HEK293 (cell line): Measurements from ENCODE around the gene KRT27.

Experiments used
- IKZF3 ChIP-seq: fragments of 450-650 bp; IDR thresholded peaks from 2 replicates; pipeline ENCODE4 v1.5.0; 2018; ENCODE audit warnings: missing biosample characterization, mild to moderate bottlenecking, missing genetic modification characterization, moderate library complexity
- OVOL3 ChIP-seq: fragments of 450-650 bp; formaldehyde crosslinking; IDR thresholded peaks from 2 replicates; pipeline ENCODE4 v1.5.1; 2016; ENCODE audit warnings: missing biosample characterization, missing genetic modification characterization
- REPIN1 ChIP-seq: fragments of 450-650 bp; formaldehyde crosslinking; IDR thresholded peaks from 2 replicates; pipeline ENCODE4 v1.5.1; 2017; ENCODE audit warnings: missing biosample characterization, missing genetic modification characterization, low read depth
- SP7 ChIP-seq: fragments of 450-650 bp; formaldehyde crosslinking; IDR thresholded peaks from 2 replicates; pipeline ENCODE4 v1.5.1; 2016; ENCODE audit warnings: missing biosample characterization, missing genetic modification characterization
- TCF7L2 ChIP-seq: IDR thresholded peaks from 2 replicates; pipeline ENCODE4 v1.6.1; 2011; ENCODE audit warnings: low read depth, mild to moderate bottlenecking, inconsistent platforms, low read length, moderate library complexity, borderline replicate concordance
- ZBTB1 ChIP-seq: fragments of 450-650 bp; formaldehyde crosslinking; IDR thresholded peaks from 2 replicates; pipeline ENCODE4 v1.5.1; 2016; ENCODE audit warnings: missing biosample characterization, missing genetic modification characterization
- ZEB2 ChIP-seq: fragments of 450-650 bp; formaldehyde crosslinking; IDR thresholded peaks from 2 replicates; pipeline ENCODE4 v1.5.1; 2016; ENCODE audit warnings: missing biosample characterization, missing genetic modification characterization
- ZFP69B ChIP-seq: fragments of 450-650 bp; formaldehyde crosslinking; IDR thresholded peaks from 2 replicates; pipeline ENCODE4 v1.5.1; 2016; ENCODE audit warnings: missing biosample characterization, missing genetic modification characterization
- ZNF114 ChIP-seq: fragments of 450-650 bp; formaldehyde crosslinking; IDR thresholded peaks from 2 replicates; pipeline ENCODE4 v1.5.0; 2017; ENCODE audit warnings: missing biosample characterization, missing genetic modification characterization
- ZNF133 ChIP-seq: fragments of 450-650 bp; formaldehyde crosslinking; IDR thresholded peaks from 2 replicates; pipeline ENCODE4 v1.5.1; 2016; ENCODE audit warnings: missing biosample characterization, missing genetic modification characterization
- ZNF157 ChIP-seq: fragments of 450-650 bp; formaldehyde crosslinking; IDR thresholded peaks from 2 replicates; pipeline ENCODE4 v1.5.1; 2016; ENCODE audit warnings: missing biosample characterization, missing genetic modification characterization
- ZNF174 ChIP-seq: fragments of 450-650 bp; formaldehyde crosslinking; IDR thresholded peaks from 2 replicates; pipeline ENCODE4 v1.5.0; 2017; ENCODE audit warnings: missing biosample characterization, mild to moderate bottlenecking, missing genetic modification characterization
- ZNF184 ChIP-seq: fragments of 450-650 bp; IDR thresholded peaks from 2 replicates; pipeline ENCODE4 v1.5.1; 2018; ENCODE audit warnings: missing biosample characterization, mild to moderate bottlenecking, missing genetic modification characterization
- ZNF223 ChIP-seq: fragments of 450-650 bp; formaldehyde crosslinking; IDR thresholded peaks from 2 replicates; pipeline ENCODE4 v1.5.1; 2016; ENCODE audit warnings: missing biosample characterization, missing genetic modification characterization
- ZNF341 ChIP-seq: fragments of 450-650 bp; formaldehyde crosslinking; IDR thresholded peaks from 2 replicates; pipeline ENCODE4; 2016; ENCODE audit warnings: low read depth, missing biosample characterization, missing genetic modification characterization
- ZNF549 ChIP-seq: fragments of 450-650 bp; IDR thresholded peaks from 2 replicates; pipeline ENCODE4 v1.5.1; 2018; ENCODE audit warnings: missing biosample characterization, missing genetic modification characterization, mild to moderate bottlenecking, inconsistent platforms, moderate library complexity
- ZNF596 ChIP-seq: fragments of 450-650 bp; IDR thresholded peaks from 2 replicates; pipeline ENCODE4 v1.5.0; 2018; ENCODE audit warnings: missing biosample characterization, mild to moderate bottlenecking, missing genetic modification characterization, moderate library complexity
- ZNF600 ChIP-seq: fragments of 450-650 bp; formaldehyde crosslinking; IDR thresholded peaks from 2 replicates; pipeline ENCODE4 v1.5.1; 2016; ENCODE audit warnings: missing biosample characterization, missing genetic modification characterization
- ZNF621 ChIP-seq: fragments of 450-650 bp; formaldehyde crosslinking; IDR thresholded peaks from 2 replicates; pipeline ENCODE4 v1.5.1; 2017; ENCODE audit warnings: missing biosample characterization, missing genetic modification characterization
- ZNF623 ChIP-seq: fragments of 450-650 bp; formaldehyde crosslinking; IDR thresholded peaks from 2 replicates; pipeline ENCODE4 v1.5.1; 2016; ENCODE audit warnings: missing biosample characterization, missing genetic modification characterization
- ZNF629 ChIP-seq: fragments of 450-650 bp; formaldehyde crosslinking; IDR thresholded peaks from 2 replicates; pipeline ENCODE4 v1.5.1; 2017; ENCODE audit warnings: missing biosample characterization, missing genetic modification characterization
- ZNF660 ChIP-seq: fragments of 450-650 bp; IDR thresholded peaks from 2 replicates; pipeline ENCODE4 v1.5.1; 2018; ENCODE audit warnings: missing biosample characterization, mild to moderate bottlenecking, missing genetic modification characterization
- ZNF76 ChIP-seq: fragments of 450-650 bp; formaldehyde crosslinking; IDR thresholded peaks from 2 replicates; pipeline ENCODE4; 2016; ENCODE audit warnings: low read depth, missing biosample characterization, missing genetic modification characterization, borderline replicate concordance
- TF ChIP-seq, protein P1 (sequence below): fragments of 450-650 bp; formaldehyde crosslinking; IDR thresholded peaks from 2 replicates; pipeline ENCODE4 v1.5.1; 2017; ENCODE audit warnings: missing biosample characterization, missing genetic modification characterization
- TF ChIP-seq, protein P2 (sequence below): fragments of 450-650 bp; formaldehyde crosslinking; IDR thresholded peaks from 2 replicates; pipeline ENCODE4 v1.5.1; 2016; ENCODE audit warnings: missing biosample characterization, missing genetic modification characterization, low read depth
- TF ChIP-seq, protein P3 (sequence below): fragments of 450-650 bp; formaldehyde crosslinking; IDR thresholded peaks from 2 replicates; pipeline ENCODE4; 2016; ENCODE audit warnings: missing biosample characterization, missing genetic modification characterization
- TF ChIP-seq, protein P4 (sequence below): fragments of 450-650 bp; formaldehyde crosslinking; IDR thresholded peaks from 2 replicates; pipeline ENCODE4 v1.5.1; 2016; ENCODE audit warnings: missing biosample characterization, missing genetic modification characterization
- TF ChIP-seq, protein P5 (sequence below): fragments of 450-650 bp; formaldehyde crosslinking; IDR thresholded peaks from 2 replicates; pipeline ENCODE4 v1.5.1; 2016; ENCODE audit warnings: missing biosample characterization, missing genetic modification characterization
- TF ChIP-seq, protein P6 (sequence below): fragments of 450-650 bp; formaldehyde crosslinking; IDR thresholded peaks from 2 replicates; pipeline ENCODE4 v1.5.1; 2016; ENCODE audit warnings: missing biosample characterization, missing genetic modification characterization

KRT27 gene

DNA sequence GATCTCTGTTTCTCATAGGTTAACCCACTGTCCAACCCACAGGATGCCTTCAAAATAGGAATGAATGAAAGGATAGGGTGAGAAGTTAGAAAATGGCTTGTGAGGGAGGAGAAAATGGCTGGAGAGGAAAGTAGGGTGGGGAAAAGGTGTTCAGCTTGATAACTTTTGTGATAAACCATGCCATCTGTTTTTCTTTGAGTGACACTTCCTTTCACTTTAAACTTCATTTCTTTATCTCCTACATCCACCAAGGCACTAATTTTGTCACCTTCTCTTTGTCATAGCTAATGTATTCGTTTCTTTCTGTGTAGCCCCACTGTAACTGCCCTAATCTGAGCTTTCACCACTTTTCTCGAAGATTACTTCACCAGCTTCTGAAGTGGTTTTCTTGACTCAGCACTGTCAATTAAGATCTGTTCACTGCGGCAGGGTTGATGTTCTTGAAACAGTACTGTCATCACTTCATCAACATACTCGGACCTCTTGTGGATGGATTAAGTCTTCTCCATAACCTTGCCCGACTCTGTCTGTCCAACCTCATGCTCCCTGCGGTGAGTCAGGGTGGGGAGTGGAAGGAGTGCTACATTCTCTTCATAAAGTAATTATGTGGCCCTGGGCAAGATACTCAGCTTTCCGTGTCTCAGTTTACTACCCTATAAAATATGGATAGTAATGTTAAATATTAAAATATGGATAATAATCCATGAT lies 45.5 kb upstream of the KRT27 start (continued):
- TF ChIP-seq, protein P1, sequence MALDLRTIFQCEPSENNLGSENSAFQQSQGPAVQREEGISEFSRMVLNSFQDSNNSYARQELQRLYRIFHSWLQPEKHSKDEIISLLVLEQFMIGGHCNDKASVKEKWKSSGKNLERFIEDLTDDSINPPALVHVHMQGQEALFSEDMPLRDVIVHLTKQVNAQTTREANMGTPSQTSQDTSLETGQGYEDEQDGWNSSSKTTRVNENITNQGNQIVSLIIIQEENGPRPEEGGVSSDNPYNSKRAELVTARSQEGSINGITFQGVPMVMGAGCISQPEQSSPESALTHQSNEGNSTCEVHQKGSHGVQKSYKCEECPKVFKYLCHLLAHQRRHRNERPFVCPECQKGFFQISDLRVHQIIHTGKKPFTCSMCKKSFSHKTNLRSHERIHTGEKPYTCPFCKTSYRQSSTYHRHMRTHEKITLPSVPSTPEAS (tag by site-specific recombination) = peak; percentile 40; the same call in 1 of the 2 replicates
- TF ChIP-seq, protein P2, sequence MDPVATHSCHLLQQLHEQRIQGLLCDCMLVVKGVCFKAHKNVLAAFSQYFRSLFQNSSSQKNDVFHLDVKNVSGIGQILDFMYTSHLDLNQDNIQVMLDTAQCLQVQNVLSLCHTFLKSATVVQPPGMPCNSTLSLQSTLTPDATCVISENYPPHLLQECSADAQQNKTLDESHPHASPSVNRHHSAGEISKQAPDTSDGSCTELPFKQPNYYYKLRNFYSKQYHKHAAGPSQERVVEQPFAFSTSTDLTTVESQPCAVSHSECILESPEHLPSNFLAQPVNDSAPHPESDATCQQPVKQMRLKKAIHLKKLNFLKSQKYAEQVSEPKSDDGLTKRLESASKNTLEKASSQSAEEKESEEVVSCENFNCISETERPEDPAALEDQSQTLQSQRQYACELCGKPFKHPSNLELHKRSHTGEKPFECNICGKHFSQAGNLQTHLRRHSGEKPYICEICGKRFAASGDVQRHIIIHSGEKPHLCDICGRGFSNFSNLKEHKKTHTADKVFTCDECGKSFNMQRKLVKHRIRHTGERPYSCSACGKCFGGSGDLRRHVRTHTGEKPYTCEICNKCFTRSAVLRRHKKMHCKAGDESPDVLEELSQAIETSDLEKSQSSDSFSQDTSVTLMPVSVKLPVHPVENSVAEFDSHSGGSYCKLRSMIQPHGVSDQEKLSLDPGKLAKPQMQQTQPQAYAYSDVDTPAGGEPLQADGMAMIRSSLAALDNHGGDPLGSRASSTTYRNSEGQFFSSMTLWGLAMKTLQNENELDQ = no peak
- TF ChIP-seq ZNF223 (tag by site-specific recombination) (no peak), ZNF621 (tag by site-specific recombination) (no peak), TCF7L2 (peak; percentile 76; the same call in 1 of the 2 replicates), ZNF157 (no peak), ZNF76 (no peak), ZNF341 (tag by site-specific recombination) (no peak), ZEB2 (tag by site-specific recombination) (peak; percentile 93), ZNF133 (tag by site-specific recombination) (no peak), ZNF660 (peak; percentile 87), ZNF549 (no peak), ZFP69B (tag by site-specific recombination) (peak; percentile 66; the same call in 1 of the 2 replicates), ZNF184 (tag by site-specific recombination) (peak; percentile 81), ZBTB1 (tag by site-specific recombination) (0 out of 2 replicates have a peak, but pooled peaks have one; percentile 6), ZNF600 (tag by site-specific recombination) (peak; percentile 92), IKZF3 (tag by site-specific recombination) (peak; percentile 85), ZNF174 (tag by site-specific recombination) (no peak), ZNF114 (tag by site-specific recombination) (no peak), ZNF596 (tag by site-specific recombination) (0 out of 2 replicates have a peak, but pooled peaks have one; percentile 41), ZNF623 (tag by site-specific recombination) (no peak), SP7 (tag by site-specific recombination) (peak; percentile 99), REPIN1 (tag by site-specific recombination) (no peak), OVOL3 (tag by site-specific recombination) (peak; percentile 61; the same call in 1 of the 2 replicates), ZNF629 (tag by site-specific recombination) (peak; percentile 94)
- TF ChIP-seq, protein P3, sequence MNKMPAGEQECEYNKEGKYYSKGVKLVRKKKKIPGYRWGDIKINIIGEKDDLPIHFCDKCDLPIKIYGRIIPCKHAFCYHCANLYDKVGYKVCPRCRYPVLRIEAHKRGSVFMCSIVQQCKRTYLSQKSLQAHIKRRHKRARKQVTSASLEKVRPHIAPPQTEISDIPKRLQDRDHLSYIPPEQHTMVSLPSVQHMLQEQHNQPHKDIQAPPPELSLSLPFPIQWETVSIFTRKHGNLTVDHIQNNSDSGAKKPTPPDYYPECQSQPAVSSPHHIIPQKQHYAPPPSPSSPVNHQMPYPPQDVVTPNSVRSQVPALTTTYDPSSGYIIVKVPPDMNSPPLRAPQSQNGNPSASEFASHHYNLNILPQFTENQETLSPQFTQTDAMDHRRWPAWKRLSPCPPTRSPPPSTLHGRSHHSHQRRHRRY (tag by site-specific recombination) = no peak
- TF ChIP-seq, protein P4, sequence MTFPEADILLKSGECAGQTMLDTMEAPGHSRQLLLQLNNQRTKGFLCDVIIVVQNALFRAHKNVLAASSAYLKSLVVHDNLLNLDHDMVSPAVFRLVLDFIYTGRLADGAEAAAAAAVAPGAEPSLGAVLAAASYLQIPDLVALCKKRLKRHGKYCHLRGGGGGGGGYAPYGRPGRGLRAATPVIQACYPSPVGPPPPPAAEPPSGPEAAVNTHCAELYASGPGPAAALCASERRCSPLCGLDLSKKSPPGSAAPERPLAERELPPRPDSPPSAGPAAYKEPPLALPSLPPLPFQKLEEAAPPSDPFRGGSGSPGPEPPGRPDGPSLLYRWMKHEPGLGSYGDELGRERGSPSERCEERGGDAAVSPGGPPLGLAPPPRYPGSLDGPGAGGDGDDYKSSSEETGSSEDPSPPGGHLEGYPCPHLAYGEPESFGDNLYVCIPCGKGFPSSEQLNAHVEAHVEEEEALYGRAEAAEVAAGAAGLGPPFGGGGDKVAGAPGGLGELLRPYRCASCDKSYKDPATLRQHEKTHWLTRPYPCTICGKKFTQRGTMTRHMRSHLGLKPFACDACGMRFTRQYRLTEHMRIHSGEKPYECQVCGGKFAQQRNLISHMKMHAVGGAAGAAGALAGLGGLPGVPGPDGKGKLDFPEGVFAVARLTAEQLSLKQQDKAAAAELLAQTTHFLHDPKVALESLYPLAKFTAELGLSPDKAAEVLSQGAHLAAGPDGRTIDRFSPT (tag by site-specific recombination) = no peak
- TF ChIP-seq, protein P5, sequence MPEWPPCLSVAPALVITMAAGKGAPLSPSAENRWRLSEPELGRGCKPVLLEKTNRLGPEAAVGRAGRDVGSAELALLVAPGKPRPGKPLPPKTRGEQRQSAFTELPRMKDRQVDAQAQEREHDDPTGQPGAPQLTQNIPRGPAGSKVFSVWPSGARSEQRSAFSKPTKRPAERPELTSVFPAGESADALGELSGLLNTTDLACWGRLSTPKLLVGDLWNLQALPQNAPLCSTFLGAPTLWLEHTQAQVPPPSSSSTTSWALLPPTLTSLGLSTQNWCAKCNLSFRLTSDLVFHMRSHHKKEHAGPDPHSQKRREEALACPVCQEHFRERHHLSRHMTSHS (tag by site-specific recombination) = no peak
- TF ChIP-seq, protein P6, sequence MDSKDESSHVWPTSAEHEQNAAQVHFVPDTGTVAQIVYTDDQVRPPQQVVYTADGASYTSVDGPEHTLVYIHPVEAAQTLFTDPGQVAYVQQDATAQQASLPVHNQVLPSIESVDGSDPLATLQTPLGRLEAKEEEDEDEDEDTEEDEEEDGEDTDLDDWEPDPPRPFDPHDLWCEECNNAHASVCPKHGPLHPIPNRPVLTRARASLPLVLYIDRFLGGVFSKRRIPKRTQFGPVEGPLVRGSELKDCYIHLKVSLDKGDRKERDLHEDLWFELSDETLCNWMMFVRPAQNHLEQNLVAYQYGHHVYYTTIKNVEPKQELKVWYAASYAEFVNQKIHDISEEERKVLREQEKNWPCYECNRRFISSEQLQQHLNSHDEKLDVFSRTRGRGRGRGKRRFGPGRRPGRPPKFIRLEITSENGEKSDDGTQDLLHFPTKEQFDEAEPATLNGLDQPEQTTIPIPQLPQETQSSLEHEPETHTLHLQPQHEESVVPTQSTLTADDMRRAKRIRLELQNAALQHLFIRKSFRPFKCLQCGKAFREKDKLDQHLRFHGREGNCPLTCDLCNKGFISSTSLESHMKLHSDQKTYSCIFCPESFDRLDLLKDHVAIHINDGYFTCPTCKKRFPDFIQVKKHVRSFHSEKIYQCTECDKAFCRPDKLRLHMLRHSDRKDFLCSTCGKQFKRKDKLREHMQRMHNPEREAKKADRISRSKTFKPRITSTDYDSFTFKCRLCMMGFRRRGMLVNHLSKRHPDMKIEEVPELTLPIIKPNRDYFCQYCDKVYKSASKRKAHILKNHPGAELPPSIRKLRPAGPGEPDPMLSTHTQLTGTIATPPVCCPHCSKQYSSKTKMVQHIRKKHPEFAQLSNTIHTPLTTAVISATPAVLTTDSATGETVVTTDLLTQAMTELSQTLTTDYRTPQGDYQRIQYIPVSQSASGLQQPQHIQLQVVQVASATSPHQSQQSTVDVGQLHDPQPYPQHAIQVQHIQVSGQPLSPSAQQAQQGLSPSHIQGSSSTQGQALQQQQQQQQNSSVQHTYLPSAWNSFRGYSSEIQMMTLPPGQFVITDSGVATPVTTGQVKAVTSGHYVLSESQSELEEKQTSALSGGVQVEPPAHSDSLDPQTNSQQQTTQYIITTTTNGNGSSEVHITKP (tag by site-specific recombination) = peak; percentile 57
